Prostate gland (tissue), 2 donors: ENCODE data around the gene PDE1C.

Experiments
- CTCF ChIP-seq, 4 experiments: fragments of 200-600 bp in 2 of 4; fragments of 450-650 bp in 2 of 4; sonication (generic) in 2 of 4; IDR thresholded peaks; 1 replicate in 3 of 4; 2 replicates in 1 of 4; pipeline ENCODE4 v1.5.1; 2016 to 2019; ENCODE audit warnings: antibody characterized with exemption in 4 of 4, mild to moderate bottlenecking in 2 of 4, moderate library complexity in 2 of 4
- POLR2A ChIP-seq: fragments of 450-650 bp; IDR thresholded peaks from one replicate; pipeline ENCODE4 v1.6.1; 2016; ENCODE audit warnings: antibody characterized with exemption, mild to moderate bottlenecking
- POLR2AphosphoS5 ChIP-seq: sonication (generic); formaldehyde crosslinking; IDR thresholded peaks from one replicate; pipeline ENCODE4 v1.6.1; 2017; ENCODE audit warnings: antibody characterized with exemption

- TF ChIP-seq CTCF (IDR thresholded peaks at IDR 0.05) = no peak
- no peak for TF ChIP-seq POLR2A
- no peak for TF ChIP-seq POLR2AphosphoS5
These were observed 49.6 kb downstream of the PDE1C start for GRCh38 chr7:32020551-32021159.
